Ovary (tissue), 3 donors: ENCODE results near the gene AP3M1.

Experiments used
- EP300 ChIP-seq: sonication (generic); formaldehyde crosslinking; IDR thresholded peaks from one replicate; pipeline ENCODE4 v1.6.1; 2017; ENCODE audit warnings: antibody characterized with exemption
- POLR2A ChIP-seq: fragments of 450-650 bp; IDR thresholded peaks from one replicate; pipeline ENCODE4 v1.6.1; 2017; ENCODE audit warnings: antibody characterized with exemption, mild to moderate bottlenecking, moderate library complexity
- TF ChIP-seq, protein P1 (sequence below), 3 donors: fragments of 450-650 bp in 2 of 3; fragments of 200-600 bp in 1 of 3; IDR thresholded peaks; one replicate each; pipeline versions ENCODE4 v1.5.1 to v1.8.0; 2016 to 2022; ENCODE audit warnings: antibody characterized with exemption in 3 of 3, mild to moderate bottlenecking in 1 of 3
- donor health status: DM: no; HTN: no; CAD: no.

DNA sequence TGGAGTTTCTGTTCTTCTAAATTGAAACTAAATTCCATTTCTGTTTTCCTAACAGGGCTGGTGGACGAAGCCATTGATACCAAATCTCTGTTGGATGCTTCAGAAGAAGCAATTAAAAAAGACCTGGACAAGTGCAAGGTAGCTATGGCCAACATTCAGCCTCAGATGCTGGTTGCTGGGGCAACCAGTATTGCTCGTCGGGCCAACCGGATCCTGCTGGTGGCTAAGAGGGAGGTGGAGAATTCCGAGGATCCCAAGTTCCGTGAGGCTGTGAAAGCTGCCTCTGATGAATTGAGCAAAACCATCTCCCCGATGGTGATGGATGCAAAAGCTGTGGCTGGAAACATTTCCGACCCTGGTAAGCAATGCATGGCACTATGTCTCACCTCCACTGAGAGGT, 45.6 kb downstream of the AP3M1 start:
- TF ChIP-seq POLR2A: no peak
- TF ChIP-seq, protein P1, sequence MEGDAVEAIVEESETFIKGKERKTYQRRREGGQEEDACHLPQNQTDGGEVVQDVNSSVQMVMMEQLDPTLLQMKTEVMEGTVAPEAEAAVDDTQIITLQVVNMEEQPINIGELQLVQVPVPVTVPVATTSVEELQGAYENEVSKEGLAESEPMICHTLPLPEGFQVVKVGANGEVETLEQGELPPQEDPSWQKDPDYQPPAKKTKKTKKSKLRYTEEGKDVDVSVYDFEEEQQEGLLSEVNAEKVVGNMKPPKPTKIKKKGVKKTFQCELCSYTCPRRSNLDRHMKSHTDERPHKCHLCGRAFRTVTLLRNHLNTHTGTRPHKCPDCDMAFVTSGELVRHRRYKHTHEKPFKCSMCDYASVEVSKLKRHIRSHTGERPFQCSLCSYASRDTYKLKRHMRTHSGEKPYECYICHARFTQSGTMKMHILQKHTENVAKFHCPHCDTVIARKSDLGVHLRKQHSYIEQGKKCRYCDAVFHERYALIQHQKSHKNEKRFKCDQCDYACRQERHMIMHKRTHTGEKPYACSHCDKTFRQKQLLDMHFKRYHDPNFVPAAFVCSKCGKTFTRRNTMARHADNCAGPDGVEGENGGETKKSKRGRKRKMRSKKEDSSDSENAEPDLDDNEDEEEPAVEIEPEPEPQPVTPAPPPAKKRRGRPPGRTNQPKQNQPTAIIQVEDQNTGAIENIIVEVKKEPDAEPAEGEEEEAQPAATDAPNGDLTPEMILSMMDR (IDR thresholded peaks at IDR 0.05): no peak
- no peak for TF ChIP-seq EP300
